GM04504 (cell line): ENCODE results near the gene IQGAP2.
"Not testable (repeated sequence)": the region's sequence is repeated elsewhere in the genome, so short reads cannot be mapped to it uniquely, and the experiment has no call there.

Experiments used
- DNase-seq: peaks from one replicate; pipeline ENCODE4 v3.0.0-alpha.2; 2012; ENCODE audit warnings: low read depth

The IQGAP2 gene

DNA sequence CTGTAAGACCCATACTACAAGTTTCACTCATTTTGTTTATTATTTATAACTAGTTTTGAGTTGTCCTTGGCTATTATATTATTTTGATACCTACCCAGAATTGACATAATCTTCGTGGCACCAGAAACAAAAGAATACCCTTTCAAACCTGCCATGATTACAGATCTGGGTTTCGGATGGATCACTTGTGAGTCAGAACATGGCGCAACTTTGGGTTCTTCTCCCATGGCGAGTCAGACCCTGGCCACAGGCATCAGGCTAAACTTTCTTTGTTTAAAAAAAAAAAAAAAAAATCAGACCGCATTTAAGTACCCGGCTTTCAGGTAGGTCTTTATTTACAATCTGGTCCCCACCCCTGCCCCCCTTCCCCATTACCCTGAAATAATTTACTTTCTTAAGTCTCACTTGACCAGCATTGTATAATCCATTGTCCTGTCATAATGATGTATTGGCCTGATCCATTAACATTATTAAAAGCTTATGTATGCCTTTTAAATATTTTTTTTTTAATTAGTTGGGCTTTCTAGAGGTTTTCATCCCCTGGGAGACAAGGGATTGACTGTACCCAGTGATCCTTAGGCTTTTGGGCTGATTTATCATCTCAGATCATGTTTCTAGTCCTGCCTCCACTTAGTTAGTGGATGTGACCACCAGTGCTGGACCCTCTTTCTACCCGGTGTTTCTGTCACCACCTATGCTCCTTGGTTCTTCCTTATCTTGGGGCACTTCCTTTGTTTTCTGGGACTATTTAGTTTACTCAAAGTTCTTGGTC lies 176.3 kb downstream of the IQGAP2 start:
- no peak for DNase-seq

DNA sequence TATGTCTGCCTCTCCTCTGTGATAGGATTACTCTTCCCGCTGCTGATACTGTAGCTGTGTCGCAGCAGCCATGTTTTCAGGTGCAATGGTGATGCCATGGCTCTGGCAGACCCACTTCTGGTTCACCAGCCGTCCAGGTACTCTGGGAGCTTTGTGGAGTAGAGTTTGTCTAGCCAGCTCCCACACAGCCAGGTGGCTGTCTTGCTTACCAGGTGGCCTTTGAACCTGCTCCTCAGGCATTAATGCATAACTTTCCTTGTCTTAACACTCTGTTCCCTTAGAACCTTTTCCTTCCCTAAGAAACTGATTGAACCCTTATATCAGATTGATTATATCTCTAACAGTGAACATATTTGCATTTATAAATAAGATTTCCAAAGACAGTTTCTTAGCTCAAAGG lies 177.9 kb downstream of the IQGAP2 start:
- no peak for DNase-seq

DNA sequence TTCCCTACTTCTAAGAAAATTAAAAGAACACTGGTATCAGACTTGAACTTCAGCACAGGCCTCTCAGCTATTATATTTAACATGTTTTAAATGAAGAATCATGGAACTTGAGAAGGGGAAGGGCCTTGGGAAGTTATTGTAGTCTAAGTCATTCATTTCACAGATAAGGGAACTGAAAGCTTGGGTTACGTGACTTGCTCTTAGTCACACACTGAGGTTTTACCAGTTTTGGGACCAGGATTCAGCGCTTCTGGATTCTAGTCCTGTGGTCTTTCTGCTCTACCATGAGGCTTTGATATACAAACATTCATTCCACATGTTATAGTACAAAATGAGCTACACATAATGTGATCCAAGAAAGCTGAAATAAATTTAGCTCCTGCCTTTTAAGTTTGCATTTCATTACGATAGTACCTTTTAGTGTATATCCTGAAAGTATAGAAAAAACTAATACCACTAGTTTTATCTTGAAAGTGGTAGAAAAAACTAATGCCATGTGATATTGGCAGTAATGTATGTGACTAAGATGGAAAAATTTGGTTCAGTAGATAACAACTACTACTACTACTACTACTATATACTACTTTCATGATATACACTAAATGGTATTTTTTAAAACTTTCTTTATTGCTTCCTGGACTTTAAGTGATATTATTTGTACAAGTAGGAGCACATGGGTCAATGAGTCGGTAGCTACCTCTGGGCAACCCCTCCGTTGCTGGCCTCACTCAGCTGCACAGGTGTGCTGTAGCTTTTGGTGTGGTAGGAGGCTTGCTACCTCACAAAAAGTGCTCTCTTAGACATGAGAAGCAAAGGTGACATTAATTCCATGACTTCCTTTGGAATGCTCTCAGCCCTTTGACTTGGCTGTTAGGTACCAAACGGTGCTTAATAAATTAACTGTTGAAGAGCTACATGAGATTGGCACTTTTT lies 179.4 kb downstream of the IQGAP2 start:
- DNase-seq, result no peak

DNA sequence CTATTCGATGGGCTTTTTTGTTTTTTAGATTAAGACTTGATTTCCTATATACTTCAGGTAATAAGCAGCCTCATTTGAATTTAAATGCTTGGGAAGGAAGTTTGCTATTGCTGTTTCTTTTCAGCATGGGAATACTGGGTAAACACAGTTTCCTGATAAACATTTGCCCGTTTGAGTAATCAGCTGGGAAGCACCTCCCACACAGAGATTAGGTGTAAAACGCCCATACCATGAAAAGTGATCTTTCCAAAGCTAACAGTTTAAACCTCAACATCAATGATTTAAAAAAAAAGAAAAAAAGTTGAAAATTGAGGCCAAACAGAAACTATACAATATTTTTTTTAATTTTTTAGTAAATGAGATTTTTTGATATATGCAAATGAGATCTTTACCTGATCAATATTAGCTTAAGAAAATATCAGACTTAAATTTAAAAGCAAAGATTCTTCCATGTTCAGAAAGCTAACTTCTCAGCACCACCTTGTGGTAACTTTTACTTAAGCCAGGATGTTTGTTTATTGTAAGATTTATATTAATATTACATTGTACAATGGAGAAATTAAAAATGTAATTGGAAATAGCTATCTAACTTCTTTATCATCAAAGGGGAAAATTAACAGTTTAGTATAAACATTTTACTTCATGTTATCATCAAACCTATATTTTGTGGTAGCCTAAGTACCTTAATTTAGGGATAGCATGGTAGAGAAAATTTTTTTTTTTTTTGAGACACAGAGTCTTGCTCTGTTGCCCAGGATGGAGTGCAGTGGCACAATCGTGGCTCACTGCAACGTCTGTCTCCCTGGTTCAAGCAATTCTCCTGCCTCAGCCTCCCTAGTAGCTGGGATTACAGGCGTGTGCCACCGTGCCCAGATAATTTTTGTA lies 180.3 kb downstream of the IQGAP2 start:
- DNase-seq, result no peak

DNA sequence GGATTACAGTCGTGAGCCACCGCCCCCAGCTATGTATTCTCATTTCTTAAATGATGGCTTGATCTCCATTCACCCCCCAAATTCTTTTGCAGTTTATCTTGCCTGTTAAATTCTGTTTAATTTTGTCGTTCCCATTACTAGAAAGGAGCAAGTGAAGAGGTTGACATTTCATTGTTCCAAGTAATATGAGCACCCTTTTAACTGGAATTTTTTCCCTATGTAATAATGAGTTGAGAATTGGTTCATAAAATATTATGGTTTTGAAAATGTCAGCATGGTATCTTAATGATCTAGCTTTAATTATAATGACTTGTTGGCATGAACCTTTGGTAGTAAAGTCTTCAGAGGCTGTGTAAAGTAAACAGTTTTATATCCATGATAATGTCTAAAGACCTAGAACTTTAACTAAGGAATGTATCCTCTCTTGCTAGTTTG lies 182.7 kb downstream of the IQGAP2 start:
- DNase-seq, result no peak

DNA sequence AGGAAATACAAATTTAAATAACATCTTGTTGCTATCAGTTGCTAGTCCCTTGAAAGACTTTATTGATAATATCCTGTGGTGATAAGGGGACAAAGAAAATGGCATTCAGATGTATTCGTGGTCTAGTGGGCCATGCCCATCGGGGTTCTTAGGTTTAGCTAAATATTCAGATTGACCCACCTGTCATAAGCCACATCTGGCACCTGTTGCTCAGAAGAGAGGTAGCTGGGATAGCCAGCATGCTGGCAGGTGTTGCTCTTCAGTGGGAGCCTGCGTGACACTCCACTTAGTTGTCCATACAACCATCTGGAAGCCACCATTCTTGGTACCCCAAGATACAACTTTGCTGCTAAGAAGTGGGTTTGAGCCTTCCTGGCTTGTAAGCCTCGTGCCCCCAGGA lies 183.4 kb downstream of the IQGAP2 start:
- DNase-seq, result no peak

DNA sequence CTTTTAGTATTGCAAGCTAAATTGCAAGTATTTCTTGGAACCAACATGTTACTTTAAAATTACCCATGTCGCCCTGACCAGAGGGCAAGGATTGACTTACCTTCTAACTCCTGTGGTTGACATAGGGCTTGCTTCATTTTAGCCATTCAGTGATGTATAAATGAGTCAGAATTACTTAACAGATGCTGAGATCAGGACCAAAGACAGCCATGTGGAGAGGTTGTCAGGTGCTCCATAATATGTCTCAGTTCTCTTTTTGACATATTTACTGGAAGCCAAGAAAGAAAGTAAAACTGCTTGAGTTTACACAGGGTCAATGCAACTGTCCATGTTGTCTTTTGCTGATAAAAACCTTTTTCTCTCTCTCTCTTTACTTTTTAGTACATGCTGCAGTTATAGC lies 186.9 kb downstream of the IQGAP2 start:
- no peak for DNase-seq

DNA sequence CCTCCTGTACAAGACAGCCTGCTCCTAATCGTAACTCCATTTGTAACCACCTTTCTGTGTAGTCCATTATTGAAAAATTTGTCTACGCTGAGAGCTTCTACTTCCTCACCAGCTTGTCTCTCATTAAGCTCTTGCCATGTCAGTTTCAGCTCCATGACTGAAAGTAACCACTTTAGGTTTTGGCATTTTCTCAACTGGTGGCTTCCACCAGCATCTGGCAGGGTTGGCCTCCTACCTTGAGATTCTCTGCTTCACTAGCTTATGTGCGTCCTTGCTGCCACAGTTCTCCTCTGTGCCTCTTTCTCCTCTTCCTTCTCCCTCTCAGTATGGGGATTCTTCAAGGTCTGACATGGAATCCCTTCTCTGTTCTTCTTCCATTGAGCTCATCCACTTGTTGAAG lies 188.3 kb downstream of the IQGAP2 start:
- DNase-seq, result no peak

DNA sequence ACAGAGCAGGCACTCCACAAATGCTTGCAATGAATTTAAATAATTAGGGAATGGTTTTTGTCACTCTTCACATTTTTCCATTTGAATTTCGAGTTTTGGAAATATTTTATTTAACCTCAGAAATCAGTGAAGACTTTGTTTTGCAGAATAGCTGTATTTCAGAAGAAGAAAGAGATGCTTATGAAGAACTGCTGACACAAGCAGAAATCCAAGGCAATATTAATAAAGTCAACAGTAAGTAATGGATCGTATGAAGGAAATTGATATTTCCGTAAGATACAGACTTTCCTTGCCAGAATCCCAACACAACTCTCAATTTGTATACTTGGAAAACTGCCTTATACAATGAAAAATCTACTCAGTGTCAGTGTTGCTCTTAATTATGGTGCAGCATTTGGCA lies 189.6 kb downstream of the IQGAP2 start:
- no peak for DNase-seq

DNA sequence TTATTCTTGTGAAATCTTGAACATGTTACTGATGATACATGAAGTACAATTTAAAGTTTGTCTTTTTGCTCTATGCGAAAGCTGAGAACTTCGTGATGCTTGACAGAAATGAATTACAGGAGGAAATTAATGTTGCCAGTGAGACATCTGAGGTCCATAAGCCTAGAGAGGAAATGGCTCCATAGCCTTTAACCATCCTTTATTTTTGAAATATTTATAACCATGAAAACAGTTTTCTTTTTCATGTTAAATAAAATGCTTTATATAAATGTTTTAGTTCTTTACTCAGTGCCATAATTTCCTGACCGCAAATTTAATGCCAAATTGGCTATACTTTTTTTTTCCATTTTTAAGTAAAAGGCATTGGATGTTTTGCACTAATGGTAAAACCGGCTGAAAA lies 191.0 kb downstream of the IQGAP2 start:
- no peak for DNase-seq

DNA sequence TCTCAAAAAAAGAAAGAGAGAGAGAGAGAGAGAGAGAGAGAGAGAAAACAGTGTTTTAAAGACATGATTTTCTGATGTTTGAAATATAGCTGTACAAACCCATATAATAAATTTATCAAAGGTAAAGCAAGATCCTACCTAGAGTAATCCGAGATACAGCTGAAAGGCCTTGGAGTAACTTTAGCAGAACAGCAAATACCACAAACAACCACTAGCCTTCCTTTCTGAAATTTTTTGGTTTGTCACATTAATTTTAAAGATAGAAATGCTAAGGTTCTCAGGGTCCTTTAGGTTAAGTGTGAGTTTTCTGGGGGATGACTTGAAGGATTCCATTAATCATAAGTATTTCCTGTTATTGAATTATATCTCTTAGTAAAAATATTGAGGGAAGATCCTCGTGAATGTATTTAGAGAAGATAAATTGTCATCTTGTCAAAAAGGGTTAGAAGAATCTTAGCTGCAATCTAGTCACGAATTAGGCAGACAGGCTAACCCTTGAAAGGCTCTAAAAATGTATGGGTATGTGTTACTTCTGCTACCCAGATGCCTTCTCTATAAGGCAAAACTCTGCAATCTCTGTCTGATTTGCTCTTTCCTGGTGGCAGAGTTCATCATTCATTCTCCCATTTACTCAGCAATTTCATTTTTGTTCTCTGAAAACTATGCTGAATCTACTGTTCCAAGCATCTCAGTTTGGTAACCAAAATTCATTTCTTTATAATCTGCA lies 192.8 kb downstream of the IQGAP2 start:
- DNase-seq, result no peak

DNA sequence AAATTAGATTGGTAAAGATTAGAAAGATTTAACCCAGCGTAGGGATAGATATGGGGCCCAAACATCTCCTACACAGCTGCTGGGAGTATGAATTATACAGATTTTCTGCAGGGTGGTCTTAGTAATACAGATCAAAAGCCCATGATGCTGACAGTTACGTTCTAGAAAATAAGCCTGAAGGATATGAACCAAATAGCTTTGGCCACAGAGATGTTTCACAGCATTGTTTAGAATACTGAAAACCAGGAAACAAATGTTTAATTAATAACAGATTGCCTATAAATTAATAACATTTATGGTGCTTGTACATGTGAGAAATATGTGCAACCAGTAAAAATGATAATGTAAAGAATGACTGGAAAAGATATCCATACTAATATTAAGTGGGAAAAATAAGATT lies 195.4 kb downstream of the IQGAP2 start:
- no peak for DNase-seq

DNA sequence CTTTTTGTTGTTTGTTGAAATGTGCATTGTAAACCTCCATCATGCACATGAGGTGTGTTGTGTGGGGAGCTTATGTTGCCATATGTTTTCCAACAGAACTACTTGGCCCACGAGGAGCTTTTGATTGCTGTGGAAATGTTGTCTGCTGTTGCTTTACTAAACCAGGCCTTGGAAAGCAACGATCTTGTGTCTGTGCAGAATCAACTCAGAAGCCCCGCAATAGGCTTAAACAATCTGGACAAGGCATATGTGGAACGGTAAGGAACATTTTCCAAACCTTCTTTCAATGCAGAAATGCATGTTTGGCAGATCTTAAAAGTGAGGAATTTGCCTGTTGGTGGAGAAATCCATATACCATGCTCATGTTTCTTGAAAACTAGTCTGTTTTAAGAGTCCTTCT lies 197.6 kb downstream of the IQGAP2 start:
- DNase-seq, result no peak

DNA sequence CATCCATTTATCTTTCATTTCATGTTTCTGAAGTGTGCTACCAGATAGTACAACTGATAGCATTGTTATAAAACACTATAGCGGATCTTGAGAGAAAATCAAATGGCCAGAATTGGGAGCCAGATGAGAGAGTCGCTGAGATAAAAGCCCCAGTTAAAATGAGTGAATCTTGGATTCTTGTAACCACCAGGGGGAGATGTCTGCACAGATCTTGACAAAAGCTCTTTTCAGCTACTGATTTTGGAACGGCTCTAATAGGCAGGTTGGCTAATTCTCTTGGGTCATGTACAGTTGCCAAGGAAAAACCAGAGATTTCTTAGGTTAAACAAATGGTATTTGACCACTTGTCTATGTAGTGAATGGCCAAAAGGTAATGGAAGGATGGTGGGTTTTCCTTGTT lies 198.4 kb downstream of the IQGAP2 start:
- DNase-seq, result peak; percentile 35

DNA sequence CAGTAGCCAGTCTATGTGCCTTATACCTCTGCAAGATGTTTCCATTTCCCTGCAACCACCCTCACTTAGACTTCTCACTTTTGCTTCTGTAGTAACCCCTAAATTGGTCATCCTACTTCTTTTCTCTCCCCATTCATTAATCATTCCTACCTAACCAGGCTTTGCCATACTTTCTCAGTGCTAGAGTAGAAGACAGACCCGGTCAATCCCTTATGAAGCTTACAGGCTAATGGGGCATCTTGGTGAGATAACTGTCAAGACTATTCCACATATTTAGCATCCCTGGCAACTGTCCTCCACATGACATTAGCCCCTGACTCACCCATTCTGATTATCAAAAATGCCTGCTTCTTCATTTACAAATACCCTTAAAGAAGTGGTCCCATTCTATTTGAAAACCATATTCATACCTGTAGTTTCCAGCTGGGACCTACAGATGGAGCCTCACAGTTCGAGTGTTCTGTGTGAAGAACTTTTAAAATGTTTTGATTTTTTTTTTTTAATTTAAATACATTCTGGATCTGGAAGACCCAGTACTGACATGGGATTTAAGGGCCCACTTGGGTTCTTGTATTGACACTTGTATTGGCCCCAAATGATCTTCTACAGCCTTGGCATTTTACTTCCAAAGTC lies 199.1 kb downstream of the IQGAP2 start:
- DNase-seq, result no peak

DNA sequence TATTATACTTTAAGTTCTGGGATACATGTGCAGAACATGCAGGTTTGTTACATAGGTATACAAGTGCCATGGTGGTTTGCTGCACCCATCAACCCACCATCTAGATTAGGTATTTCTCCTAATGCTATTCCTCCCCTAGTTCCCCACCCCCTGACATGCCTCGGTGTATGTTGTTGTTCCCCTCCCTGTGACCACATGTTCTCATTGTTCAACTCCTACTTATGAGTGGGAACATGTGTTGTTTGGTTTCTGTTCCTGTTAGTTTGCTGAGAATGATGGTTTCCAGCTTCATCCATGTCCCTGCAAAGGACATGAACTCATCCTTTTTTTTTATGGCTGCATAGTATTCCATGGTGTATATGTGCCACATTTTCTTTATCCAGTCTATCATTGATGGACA lies 200.9 kb downstream of the IQGAP2 start:
- not testable (repeated sequence) for DNase-seq

DNA sequence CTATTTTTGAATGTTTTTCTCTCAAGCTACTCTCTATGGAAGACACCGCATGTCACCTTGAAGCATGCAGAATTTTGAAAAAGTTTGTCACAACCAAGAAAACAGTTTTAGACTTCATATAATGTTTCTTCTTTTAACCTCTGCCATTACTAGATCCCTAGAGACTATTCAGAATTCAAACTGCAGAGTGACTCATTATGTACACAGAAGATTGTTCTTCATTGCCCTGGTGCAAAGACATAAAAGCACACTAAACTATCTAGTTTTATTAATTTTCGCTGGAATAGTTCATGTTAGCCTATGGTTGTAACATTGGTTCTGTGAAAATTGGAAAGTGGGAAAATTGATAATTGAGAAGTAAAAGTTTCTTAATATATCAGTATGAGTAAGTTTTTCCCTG lies 201.8 kb downstream of the IQGAP2 start:
- no peak for DNase-seq

DNA sequence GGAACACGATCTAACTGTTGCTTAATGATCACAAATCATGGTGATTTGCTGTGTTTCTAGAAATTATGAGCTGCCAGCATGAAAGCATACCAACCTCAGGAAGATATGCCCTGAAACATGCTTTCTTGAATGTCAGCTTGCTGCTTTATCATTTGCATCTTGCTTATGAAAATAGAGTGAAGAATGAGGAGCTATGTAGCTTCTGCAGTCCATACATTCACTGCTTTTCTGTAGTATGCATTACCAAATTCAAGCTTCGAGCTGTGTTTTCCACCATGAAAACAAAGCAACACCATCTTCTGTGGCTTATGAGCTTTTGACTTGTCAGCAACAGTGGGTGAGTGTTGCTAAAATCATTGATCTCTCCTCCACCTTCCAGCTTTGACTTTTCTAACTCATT lies 203.6 kb downstream of the IQGAP2 start:
- DNase-seq, result no peak

DNA sequence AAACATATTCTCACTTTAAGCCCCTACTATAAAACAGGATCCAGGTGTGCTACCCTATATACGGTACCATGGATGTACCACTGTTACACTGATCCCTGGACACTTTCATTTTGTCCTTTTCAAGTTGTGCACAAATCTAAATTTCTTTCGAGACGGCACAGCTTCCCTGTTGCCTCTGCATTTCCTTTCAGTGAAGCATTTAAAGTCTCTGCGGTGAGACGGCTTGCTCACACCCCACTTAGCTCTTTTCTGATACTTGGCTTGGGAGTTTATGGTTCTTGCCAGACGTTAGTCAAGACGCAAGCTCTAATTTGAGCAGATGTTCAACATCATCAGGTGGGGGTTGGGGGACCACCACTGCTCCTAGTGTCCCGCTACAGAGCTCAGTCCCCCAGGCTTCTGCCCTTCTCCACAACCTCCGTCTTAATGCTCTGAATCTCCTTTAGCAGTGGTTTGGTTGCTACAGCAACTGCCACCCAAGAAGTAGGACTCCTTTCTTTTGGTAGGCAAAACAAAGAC lies 204.3 kb downstream of the IQGAP2 start:
- DNase-seq, result no peak

DNA sequence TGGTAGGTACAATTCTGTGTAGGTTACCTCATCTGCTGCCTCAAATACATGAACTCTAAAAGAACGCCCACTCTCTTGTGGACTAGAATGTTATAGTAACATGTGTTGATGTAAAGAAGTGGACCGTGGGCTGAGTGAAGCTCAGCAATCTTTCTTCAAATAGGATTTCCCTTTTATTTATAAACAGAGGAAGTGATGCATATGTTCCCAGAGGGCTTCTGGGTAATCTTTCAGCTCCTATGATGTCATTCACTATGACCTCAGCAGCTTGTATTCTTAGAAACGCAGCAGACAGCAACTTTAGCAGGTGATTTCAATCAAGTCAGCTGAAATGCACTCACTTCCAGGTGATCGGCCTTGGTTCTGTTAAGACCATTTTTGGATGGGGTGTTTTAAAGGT lies 205.7 kb downstream of the IQGAP2 start:
- DNase-seq, result no peak

DNA sequence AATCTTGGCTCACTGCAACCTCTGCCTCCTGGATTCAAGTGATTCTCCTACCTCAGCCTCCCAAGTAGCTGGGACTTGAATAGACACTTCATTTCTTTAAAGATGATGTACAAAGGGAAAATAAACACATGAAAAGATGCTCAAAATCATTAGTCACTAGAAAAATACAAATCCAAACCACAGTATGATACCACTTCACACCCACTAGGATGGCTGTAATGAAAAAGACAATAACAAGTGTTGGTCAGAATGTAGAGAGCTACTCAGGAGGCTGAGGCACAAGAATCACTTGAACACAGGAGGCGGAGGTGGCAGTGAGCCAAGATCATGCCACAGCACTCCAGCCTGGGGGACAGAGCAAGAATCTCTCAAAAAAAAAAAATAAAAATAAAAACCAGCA lies 207.1 kb downstream of the IQGAP2 start:
- DNase-seq, result no peak
